CD1c-positive myeloid dendritic cell (primary cell): Measurements from ENCODE around the gene KASH5.
"Not testable (repeated sequence)": the region's sequence is repeated elsewhere in the genome, so short reads cannot be mapped to it uniquely, and the experiment has no call there.

Source experiments
- DNase-seq: peaks from one replicate; pipeline ENCODE4 v3.0.0-alpha.2; 2016; ENCODE audit errors: extremely low spot score

The KASH5 gene

DNA sequence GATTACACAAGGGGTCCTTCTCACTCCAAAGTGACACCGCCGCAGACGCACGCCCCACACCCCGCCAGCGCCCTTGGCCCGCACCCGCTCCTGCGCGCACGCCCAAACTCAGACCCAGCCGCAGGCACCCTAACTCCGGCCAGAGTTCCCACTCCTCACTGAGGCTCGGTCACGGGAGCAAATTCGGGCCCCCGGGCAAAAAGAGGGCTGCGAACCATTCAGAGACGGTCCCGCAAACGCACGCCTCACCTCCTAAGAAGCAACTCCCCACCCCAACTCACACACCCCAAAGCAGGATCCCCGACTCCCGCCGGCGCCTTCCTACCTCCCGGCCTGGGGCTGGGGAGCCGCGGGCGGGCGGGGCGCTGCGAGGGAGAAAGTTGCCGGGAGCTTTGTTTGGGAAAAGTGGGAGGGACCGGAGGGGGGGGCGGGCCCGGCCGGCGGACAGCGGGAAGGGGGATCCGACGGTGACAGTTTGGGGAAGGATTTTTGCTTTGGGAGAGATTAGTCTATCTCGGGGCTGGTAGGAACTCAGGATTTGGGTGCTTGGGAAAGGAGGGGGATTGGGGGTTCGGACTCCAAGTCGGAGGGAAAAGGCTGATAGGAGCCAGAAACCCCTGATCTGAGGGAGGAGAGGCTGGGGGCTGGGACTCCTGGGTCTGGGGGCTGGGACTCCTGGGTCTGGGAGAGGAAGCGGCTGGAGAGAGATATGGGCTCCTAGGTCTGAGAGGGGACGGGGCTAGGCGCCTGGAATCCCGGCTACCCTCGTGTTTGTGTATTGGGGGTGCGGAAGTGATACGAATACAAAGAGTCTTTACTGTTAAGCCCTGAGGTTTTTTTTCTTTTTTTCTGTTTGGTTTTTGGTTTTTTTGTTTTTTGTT lies 25.8 kb upstream of the KASH5 start, which contains the start of gene TEAD2:
Gene TEAD2 (minus strand): TSS at position 369 of the 881 bp plus-strand sequence. CDS start 2,341 bp downstream, outside the sequence.
- DNase-seq = peak; percentile 9

DNA sequence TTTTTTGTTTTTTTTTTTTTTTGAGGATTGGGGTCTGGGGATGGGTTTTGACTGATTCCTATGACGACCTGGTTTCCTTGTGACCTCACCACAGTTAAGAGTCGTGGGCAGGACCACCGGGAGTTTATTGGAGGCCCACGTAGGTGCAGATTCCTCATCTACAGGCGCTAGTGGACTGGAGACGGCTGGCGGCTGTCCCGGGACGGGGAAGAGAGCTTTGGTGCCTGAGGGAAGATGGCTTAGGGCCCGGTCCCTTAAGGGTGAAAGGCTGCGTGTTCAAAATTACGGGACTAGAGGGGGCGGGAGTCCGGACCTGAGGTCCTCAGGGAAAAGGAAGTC lies 25.2 kb upstream of the KASH5 start:
- DNase-seq = peak; percentile 19

GRCh38 chr19:49363268-49364082 lies 24.6 kb upstream of the KASH5 start, which contains the start of gene DKKL1:
Gene DKKL1 (plus strand): TSS chr19:49363877. CDS start chr19:49363999, 122 bp downstream.
- DNase-seq = peak; percentile 94

DNA sequence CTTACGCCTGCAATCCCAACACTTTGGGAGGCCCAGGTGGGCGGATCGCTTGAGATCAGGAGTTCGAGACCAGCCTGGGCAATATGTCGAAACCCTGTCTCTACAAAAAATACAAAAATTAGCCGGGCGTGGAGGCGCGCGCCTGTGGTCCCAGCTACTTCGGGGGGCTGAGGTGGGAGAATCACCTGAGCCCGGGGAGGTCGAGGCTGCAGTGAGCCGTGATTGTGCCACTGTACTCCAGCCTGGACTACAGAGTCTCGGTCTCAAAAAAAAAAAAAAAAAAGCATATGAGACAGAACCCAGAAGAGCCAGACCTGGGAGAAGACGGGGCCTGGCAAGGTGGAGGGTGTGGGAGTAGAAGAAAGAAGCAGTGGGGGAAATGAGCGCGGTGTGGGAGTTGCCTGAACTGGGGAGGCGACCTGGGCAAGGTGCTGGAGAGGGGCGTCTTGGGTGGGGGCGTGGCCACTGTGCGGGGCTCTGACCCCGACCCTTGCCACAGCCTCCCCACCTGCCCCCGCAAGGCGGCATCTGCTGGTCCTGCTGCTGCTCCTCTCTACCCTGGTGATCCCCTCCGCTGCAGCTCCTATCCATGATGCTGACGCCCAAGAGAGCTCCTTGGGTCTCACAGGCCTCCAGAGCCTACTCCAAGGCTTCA lies 23.8 kb upstream of the KASH5 start:
- DNase-seq = no peak

- no peak for DNase-seq
These were observed 21.9 kb upstream of the KASH5 start for GRCh38 chr19:49366110-49366509.

GRCh38 chr19:49368711-49369358 lies 19.2 kb upstream of the KASH5 start:
- DNase-seq = peak; percentile 30

DNA sequence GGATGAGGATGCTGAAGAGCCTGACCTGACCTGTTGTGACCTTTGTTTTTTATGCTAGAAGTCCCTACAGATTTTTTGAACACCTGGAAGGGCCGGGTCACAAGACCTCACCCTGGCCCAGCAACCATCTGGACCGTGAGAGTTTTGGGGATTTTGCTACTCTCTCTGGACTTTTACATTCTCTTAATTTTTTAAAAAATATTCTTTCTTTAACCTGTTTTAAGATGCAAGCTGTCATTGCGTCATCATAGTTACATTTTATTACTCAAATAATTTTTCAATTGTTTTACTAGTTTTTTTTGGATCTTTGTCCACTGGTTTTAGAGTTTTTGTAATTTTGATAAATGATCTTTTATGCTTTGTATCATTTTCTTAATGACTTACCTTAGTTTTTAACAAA lies 16.9 kb upstream of the KASH5 start:
- no peak for DNase-seq

GRCh38 chr19:49373174-49373573 lies 14.9 kb upstream of the KASH5 start:
- DNase-seq = not testable (repeated sequence)

DNA sequence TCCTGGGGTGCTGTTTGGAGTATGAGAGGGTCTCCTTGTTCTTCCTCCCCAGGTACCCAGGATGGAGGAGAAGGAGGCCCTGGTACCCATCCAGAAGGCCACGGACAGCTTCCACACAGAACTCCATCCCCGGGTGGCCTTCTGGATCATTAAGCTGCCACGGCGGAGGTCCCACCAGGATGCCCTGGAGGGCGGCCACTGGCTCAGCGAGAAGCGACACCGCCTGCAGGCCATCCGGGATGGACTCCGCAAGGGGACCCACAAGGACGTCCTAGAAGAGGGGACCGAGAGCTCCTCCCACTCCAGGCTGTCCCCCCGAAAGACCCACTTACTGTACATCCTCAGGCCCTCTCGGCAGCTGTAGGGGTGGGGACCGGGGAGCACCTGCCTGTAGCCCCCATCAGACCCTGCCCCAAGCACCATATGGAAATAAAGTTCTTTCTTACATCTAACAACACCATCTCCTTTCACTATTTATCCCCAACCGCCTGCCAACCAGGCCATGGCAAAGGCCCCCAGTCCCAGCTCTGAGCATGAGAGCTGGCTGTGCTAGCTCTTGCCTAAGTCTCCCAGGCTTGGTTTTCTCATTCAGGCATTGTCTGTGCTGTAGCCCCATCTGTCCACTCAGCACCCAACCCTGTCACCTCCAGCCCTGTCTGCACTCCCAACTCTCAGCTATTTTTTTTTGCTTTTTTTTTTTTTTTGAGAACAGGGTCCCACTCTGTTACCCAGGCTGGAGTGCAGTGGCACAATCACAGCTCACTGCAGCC lies 13.2 kb upstream of the KASH5 start:
- DNase-seq = no peak

GRCh38 chr19:49378512-49378911 lies 9.5 kb upstream of the KASH5 start:
- DNase-seq = no peak

DNA sequence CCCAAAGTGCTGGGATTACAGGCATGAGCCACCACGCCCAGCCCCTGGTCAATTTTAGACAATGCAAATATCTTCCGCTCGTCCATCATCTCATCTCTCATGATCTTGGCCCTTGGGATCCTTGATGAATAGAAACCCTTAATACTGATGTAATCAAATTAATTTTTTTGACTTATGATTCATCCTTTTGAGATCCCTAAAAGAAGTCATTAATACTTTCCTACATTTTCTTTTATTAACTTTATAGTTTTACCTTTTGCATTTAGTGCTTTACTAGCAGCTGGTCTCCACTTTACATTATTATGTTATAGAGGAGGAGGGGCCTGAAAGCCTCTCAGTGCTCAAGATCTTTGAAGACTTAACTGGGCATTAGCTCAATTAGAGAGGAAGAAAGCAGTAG lies 7.7 kb upstream of the KASH5 start:
- DNase-seq = no peak

DNA sequence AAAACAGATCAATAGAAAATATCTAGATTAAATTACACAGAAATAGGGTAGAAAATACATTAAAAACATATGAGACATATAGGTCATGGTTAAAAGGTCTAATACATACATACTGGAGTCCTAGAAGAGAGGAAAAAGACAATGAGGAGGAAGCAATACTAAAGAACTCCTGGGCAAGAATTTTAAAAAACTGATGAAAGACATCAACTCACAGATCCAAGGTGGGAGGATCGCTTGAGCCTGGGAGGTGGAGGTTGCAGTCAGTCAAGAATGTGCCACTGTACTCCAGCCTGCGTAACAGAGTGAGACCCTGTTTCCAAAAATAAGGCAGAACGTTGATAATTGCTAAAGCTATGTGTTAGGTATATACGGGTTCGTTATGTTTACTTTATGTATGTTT lies 5.4 kb upstream of the KASH5 start:
- DNase-seq = no peak

DNA sequence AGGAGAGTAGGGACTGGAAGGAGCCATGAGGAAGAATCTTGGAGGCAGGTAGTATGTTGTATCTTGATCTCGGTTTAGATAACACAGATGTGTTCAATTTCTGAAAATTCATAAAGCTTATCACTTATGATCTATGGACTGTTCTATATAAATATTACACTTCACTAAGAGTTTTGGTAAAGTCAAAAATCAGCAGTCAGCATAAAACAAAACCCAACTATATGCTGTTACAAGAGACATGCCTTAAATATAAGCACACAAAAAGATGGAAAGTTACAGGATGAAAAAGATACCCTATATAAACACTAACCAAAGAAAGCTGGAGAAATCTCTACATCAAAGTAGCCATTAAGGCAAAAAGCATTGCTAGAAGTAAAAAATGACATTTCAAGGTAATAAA lies 4.5 kb upstream of the KASH5 start:
- DNase-seq = no peak

- DNase-seq = no peak
These were observed 1.4 kb downstream of the KASH5 start for GRCh38 chr19:49389406-49389805.

GRCh38 chr19:49390131-49390928 lies 2.3 kb downstream of the KASH5 start:
- DNase-seq = no peak

- DNase-seq = no peak
These were observed 2.9 kb downstream of the KASH5 start for GRCh38 chr19:49390929-49391359.

- peak; percentile 77 for DNase-seq
These were observed 3.7 kb downstream of the KASH5 start for GRCh38 chr19:49391581-49392399.

DNA sequence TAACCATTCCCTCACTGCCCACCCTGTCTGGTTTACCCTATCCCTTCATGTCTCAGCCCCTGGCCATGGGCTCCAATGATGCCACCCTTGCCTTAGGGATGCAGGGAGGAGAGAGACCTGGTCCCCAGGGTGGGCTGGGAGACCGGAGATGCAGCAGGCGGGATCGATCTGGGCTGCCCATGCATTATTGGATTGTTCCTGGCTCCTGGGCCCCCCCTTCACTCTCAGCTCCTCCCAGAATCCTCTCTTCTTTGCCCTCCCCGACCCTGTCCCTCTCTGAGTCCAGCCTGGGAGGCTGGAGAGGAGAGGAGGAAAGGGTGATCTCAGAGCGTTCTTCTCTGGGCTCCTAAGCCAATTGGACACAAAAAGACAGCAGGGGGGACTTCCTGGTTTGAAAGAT lies 5.8 kb downstream of the KASH5 start:
- DNase-seq = no peak
